ENCODE measurements around the gene B4GALT2. TPM values are rescaled to one million over a fixed set of nuclear protein-coding genes. Genes with fewer than 3 reads are reported as not detected.

Gene B4GALT2
- total RNA-seq, 1 donor: 0.63 TPM

Other genes with a start within 250 kb of the B4GALT2 start
- gene ARTN, start 45.4 kb upstream of the B4GALT2 start, total RNA-seq: not detected
- gene IPO13, start 32.3 kb upstream of the B4GALT2 start, total RNA-seq: 2.3 TPM
- 6.7 TPM for gene DPH2, start 9.2 kb upstream of the B4GALT2 start, total RNA-seq
- 73.1 TPM for gene ATP6V0B, start 4.2 kb upstream of the B4GALT2 start, total RNA-seq
- 0.42 TPM for gene CCDC24, start 12.4 kb downstream of the B4GALT2 start, total RNA-seq
- not detected for gene SLC6A9, start 52.3 kb downstream of the B4GALT2 start, total RNA-seq
- not detected for gene KLF17, start 139.6 kb downstream of the B4GALT2 start, total RNA-seq
- gene KLF18, start 162.4 kb downstream of the B4GALT2 start, total RNA-seq: not detected
- gene DMAP1, start 234.3 kb downstream of the B4GALT2 start, total RNA-seq: 16.9 TPM